H9 (cell line): ENCODE results near the gene CDADC1. TPM values are rescaled to one million over a fixed set of nuclear protein-coding genes. Genes with fewer than 3 reads are reported as not detected.

ENCODE experiments used
- DNase-seq: peaks from one replicate; pipeline ENCODE4 v3.0.0-alpha.2; 2017
- H2AFZ ChIP-seq: one replicate; pipeline ENCODE4 v1.6.1; 2013; ENCODE audit warnings: mild to moderate bottlenecking, low read length, control low read depth, moderate library complexity
- H2AK5ac ChIP-seq: 2 replicates; pipeline ENCODE4 v1.6.1; 2013; ENCODE audit warnings: low read length, control low read depth, mixed read lengths; ENCODE audit not compliant: insufficient read length
- H2BK120ac ChIP-seq: one replicate; pipeline ENCODE4 v1.6.1; 2013; ENCODE audit warnings: low read depth, mild to moderate bottlenecking, low read length, control low read depth, inconsistent platforms; ENCODE audit not compliant: poor library complexity, severe bottlenecking
- H2BK12ac ChIP-seq: 2 replicates; pipeline ENCODE4 v1.6.1; 2013; ENCODE audit warnings: low read length, control low read depth, mixed read lengths, low read depth; ENCODE audit not compliant: insufficient read length
- H2BK15ac ChIP-seq: 2 replicates; pipeline ENCODE4 v1.6.1; 2013; ENCODE audit warnings: low read depth, low read length, control low read depth
- H2BK20ac ChIP-seq: one replicate; pipeline ENCODE4 v1.6.1; 2013; ENCODE audit warnings: low read depth, mild to moderate bottlenecking, low read length, control low read depth, inconsistent platforms; ENCODE audit not compliant: poor library complexity, severe bottlenecking
- H2BK5ac ChIP-seq: 2 replicates; pipeline ENCODE4 v1.6.1; 2013; ENCODE audit warnings: low read length, control low read depth, mixed read lengths; ENCODE audit not compliant: insufficient read length
- H3K14ac ChIP-seq: 2 replicates; pipeline ENCODE4 v1.6.1; 2013; ENCODE audit warnings: low read length, control low read depth; ENCODE audit not compliant: insufficient read depth
- H3K18ac ChIP-seq: 2 replicates; pipeline ENCODE4 v1.6.1; 2013; ENCODE audit warnings: low read depth, mild to moderate bottlenecking, mixed read lengths, low read length, control low read depth; ENCODE audit not compliant: insufficient read length
- H3K23ac ChIP-seq: 2 replicates; pipeline ENCODE4 v1.6.1; 2013; ENCODE audit warnings: low read length, control low read depth, mixed read lengths, low read depth; ENCODE audit not compliant: insufficient read length
- H3K23me2 ChIP-seq: 2 replicates; pipeline ENCODE4 v1.6.1; 2013; ENCODE audit warnings: low read depth, mild to moderate bottlenecking, mixed read lengths, low read length, control low read depth; ENCODE audit not compliant: insufficient read length, poor library complexity, severe bottlenecking
- H3K27ac ChIP-seq: 2 replicates; pipeline ENCODE4 v1.5.1; 2013; ENCODE audit warnings: low read length, control low read depth, mixed read lengths, low read depth; ENCODE audit not compliant: insufficient read length
- H3K27me3 ChIP-seq: 2 replicates; pipeline ENCODE4 v1.6.1; 2013; ENCODE audit warnings: low read length, control low read depth, inconsistent platforms; ENCODE audit not compliant: insufficient read depth
- H3K4ac ChIP-seq: 2 replicates; pipeline ENCODE4 v1.6.1; 2013; ENCODE audit warnings: low read depth, mild to moderate bottlenecking, control low read depth, inconsistent platforms, low read length, moderate library complexity
- H3K4me1 ChIP-seq: 2 replicates; pipeline ENCODE4 v1.6.1; 2013; ENCODE audit warnings: low read length, control low read depth, inconsistent platforms; ENCODE audit not compliant: insufficient read depth
- H3K4me2 ChIP-seq: 2 replicates; pipeline ENCODE4 v1.6.1; 2013; ENCODE audit warnings: low read length, control low read depth, mixed read lengths; ENCODE audit not compliant: insufficient read length, insufficient read depth
- H3K56ac ChIP-seq: 2 replicates; pipeline ENCODE4 v1.6.1; 2013; ENCODE audit warnings: low read depth, mild to moderate bottlenecking, mixed read lengths, low read length, control low read depth; ENCODE audit not compliant: insufficient read length
- H3K79me1 ChIP-seq: 2 replicates; pipeline ENCODE4 v1.6.1; 2013; ENCODE audit warnings: low read depth, mild to moderate bottlenecking, moderate library complexity, low read length, control low read depth, inconsistent platforms; ENCODE audit not compliant: insufficient read depth, poor library complexity, severe bottlenecking
- H3K79me2 ChIP-seq: 2 replicates; pipeline ENCODE4 v1.6.1; 2013; ENCODE audit warnings: low read length, control low read depth, inconsistent platforms; ENCODE audit not compliant: insufficient read depth
- H3K9ac ChIP-seq: 2 replicates; pipeline ENCODE4 v1.6.1; 2013; ENCODE audit warnings: low read length, control low read depth, mixed read lengths; ENCODE audit not compliant: insufficient read length; ENCODE audit errors: extremely low read depth
- H3K9me3 ChIP-seq: one replicate; pipeline ENCODE4 v1.6.1; 2013; ENCODE audit warnings: low read depth, low read length, inconsistent platforms; ENCODE audit not compliant: control insufficient read depth
- H3T11ph ChIP-seq: one replicate; pipeline ENCODE4 v1.6.1; 2013; ENCODE audit warnings: mild to moderate bottlenecking, low read length, control low read depth, inconsistent platforms
- H4K20me1 ChIP-seq: one replicate; pipeline ENCODE4 v1.6.1; 2013; ENCODE audit not compliant: control insufficient read depth, insufficient read length, insufficient read depth
- H4K5ac ChIP-seq: 2 replicates; pipeline ENCODE4 v1.6.1; 2013; ENCODE audit warnings: low read depth, mild to moderate bottlenecking, mixed read lengths, low read length, control low read depth; ENCODE audit not compliant: insufficient read length
- H4K8ac ChIP-seq: replicated peaks from 2 replicates; pipeline ENCODE4 v1.6.1; 2013; ENCODE audit warnings: low read length, control low read depth, mixed read lengths, low read depth; ENCODE audit not compliant: insufficient read length
- H4K91ac ChIP-seq: 2 replicates; pipeline ENCODE4 v1.6.1; 2013; ENCODE audit warnings: low read depth, mild to moderate bottlenecking, moderate library complexity, mixed read lengths, low read length, control low read depth; ENCODE audit not compliant: insufficient read length
- H3K27ac Mint-ChIP-seq, 3 experiments: 2 replicates in 2 of 3; 3 replicates in 1 of 3; pipeline ENCODE4 v1.8.0; 2020 to 2021; ENCODE audit warnings: mixed read lengths in 3 of 3, mild to moderate bottlenecking in 1 of 3, moderate library complexity in 1 of 3
- H3K27me3 Mint-ChIP-seq: 2 replicates; pipeline ENCODE4 v1.8.0; 2021; ENCODE audit warnings: low read depth, mild to moderate bottlenecking, moderate library complexity, mixed read lengths
- H3K36me3 Mint-ChIP-seq, 3 experiments: 2 replicates in 2 of 3; 3 replicates in 1 of 3; pipeline ENCODE4 v1.8.0; 2020 to 2021; ENCODE audit warnings: low read depth in 3 of 3, mixed read lengths in 3 of 3; ENCODE audit not compliant: insufficient read depth in 1 of 3
- H3K4me1 Mint-ChIP-seq, 2 experiments: 2 replicates each; pipeline ENCODE4 v1.8.0; 2020; ENCODE audit warnings: mixed read lengths in 2 of 2
- H3K4me3 Mint-ChIP-seq, 2 experiments: 2 replicates in 1 of 2; 3 replicates in 1 of 2; pipeline ENCODE4 v1.8.0; 2020 to 2021; ENCODE audit warnings: mild to moderate bottlenecking in 2 of 2, mixed read lengths in 2 of 2, moderate library complexity in 1 of 2
- H3K9me3 Mint-ChIP-seq, 2 experiments: 2 replicates in 1 of 2; 3 replicates in 1 of 2; pipeline ENCODE4 v1.8.0; 2020; ENCODE audit warnings: mild to moderate bottlenecking in 2 of 2, mixed read lengths in 2 of 2, moderate library complexity in 1 of 2
- total RNA-seq: library from RNA; stranded (reverse); gene quantifications from 2 replicates; pipeline ENCODE4 v1.2.1, GENCODE V29; 2021
- TF ChIP-seq, protein P1 (sequence below): fragments of 200-600 bp; sonication (generic); conservative IDR thresholded peaks from 3 replicates; pipeline ENCODE4 v1.8.0; 2021; ENCODE audit warnings: antibody characterized with exemption, mild to moderate bottlenecking

The CDADC1 gene
- total RNA-seq, 1 experiment from 2014 or later: 4.9 TPM

DNA sequence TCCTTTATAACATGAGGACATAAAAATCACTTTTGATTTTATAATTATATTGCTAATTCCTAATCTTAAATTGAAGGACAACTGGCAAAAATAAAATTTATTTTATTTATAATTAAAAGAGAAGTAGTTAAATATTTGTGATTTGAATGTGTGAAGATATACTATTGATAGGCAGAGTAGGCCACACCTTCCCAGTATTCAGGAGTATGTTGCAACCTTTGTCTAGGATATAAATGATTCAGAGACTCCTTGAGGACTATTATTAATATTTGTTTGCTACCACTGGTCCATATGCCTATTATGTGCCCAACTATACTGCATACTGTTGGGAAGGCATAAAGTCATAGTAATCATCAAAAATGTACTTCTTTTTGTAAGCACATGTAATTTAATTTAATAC is 94.2 kb downstream of the CDADC1 start:
- Histone ChIP-seq H3K79me1 (no peaks in the 10 kb centered on the region), H3K23me2 (no peaks in the 10 kb centered on the region), H3K4ac (no peak overlapping the region), H2BK20ac (no peak overlapping the region), H3K27me3 (no peaks in the 10 kb centered on the region), H3K4me1 (no peaks in the 10 kb centered on the region), H2AK5ac (no peak overlapping the region), H4K8ac (no peak overlapping the region), H4K91ac (no peak overlapping the region), H3T11ph (no peak overlapping the region), H4K20me1 (no peaks in the 10 kb centered on the region), H3K27ac (no peak overlapping the region), H2BK15ac (no peak overlapping the region), H2BK12ac (no peak overlapping the region), H3K9me3 (no peaks in the 10 kb centered on the region), H3K4me2 (no peak overlapping the region), H3K14ac (no peak overlapping the region), H4K5ac (no peak overlapping the region), H3K56ac (no peak overlapping the region), H2BK120ac (no peak overlapping the region), H3K9ac (no peak overlapping the region), H3K23ac (no peak overlapping the region), H3K18ac (no peak overlapping the region), H2AFZ (no peak overlapping the region), H2BK5ac (no peak overlapping the region), H3K79me2 (no peaks in the 10 kb centered on the region)
- Mint-ChIP-seq H3K27ac (no peak overlapping the region), H3K4me1 (peaks cover 4 to 6% of the 10 kb centered on the region in 2 experiments; a peak in 3 of 4 replicates), H3K4me3 (no peak overlapping the region), H3K9me3 (no peaks in the 10 kb centered on the region), H3K36me3 (no peaks in the 10 kb centered on the region), H3K27me3 (no peaks in the 10 kb centered on the region)
- TF ChIP-seq, protein P1, sequence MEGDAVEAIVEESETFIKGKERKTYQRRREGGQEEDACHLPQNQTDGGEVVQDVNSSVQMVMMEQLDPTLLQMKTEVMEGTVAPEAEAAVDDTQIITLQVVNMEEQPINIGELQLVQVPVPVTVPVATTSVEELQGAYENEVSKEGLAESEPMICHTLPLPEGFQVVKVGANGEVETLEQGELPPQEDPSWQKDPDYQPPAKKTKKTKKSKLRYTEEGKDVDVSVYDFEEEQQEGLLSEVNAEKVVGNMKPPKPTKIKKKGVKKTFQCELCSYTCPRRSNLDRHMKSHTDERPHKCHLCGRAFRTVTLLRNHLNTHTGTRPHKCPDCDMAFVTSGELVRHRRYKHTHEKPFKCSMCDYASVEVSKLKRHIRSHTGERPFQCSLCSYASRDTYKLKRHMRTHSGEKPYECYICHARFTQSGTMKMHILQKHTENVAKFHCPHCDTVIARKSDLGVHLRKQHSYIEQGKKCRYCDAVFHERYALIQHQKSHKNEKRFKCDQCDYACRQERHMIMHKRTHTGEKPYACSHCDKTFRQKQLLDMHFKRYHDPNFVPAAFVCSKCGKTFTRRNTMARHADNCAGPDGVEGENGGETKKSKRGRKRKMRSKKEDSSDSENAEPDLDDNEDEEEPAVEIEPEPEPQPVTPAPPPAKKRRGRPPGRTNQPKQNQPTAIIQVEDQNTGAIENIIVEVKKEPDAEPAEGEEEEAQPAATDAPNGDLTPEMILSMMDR: no peak
- no peak for DNase-seq
